Activated T-cell treated with anti-CD3 and anti-CD28 coated beads for 1 hour (primary cell): Measurements from ENCODE around the gene CEP290.
"Not testable (repeated sequence)": the region's sequence is repeated elsewhere in the genome, so short reads cannot be mapped to it uniquely, and the experiment has no call there.

Source experiments
- DNase-seq: peaks from one replicate; pipeline ENCODE4 v3.0.0-alpha.2; 2020; ENCODE audit warnings: low read depth

CEP290 gene

DNA sequence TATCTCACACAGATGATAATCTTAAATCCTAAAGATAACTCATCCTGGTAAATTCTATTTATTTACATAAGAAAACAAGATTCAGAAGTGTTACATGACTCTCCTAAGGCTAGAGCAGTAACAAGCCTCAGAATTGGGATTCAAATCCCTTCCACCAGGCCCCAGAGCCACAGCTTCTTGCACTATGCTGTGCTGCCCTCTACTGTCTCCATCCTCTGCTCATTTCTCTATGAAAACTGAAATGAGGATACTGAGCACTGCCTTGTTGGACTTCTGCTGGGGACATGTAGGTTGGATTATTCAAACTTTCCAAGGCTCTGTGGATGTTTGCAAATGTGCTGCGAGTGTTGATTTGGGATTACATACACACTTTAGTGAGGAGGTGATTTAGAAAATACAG is 89.2 kb downstream of the CEP290 start:
- no peak for DNase-seq

DNA sequence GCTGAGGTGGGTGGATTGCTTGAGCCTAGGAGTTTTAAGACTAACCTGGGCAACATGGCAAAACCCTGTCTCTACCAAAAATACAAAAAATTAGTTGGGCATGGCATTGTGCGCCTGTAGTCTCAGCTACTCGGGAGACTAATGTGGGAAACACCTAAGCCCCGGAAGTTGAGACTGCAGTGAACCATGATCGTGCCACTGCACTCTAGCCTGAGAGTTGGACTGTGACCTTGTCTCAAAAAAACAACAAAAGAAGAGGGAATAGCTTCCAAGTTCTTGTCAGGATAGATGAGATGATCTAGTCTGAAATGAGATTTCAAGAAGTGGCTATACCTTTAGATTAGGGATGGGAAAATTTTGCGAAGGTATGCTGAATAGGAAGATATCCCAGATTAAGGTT is 97.9 kb downstream of the CEP290 start:
- DNase-seq, result no peak

DNA sequence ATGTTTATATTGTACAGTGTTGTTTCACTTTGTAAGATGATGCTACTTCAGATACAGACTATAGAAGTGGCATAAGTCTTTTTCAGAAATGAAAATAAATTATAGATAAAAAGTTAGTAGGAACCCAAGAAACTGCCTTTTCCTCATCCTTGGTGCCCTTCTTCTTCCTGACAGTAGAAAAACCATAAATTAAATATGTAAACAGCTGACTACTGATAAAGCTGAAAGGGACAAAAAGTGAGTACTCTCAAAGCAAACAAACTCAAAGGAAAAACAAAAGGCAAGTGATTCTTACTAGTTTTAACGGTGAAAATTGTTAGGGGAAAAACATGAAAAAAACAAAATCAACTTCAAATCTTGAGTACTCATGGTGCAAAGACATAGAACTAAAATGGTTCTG is 104.1 kb downstream of the CEP290 start:
- DNase-seq, result no peak

DNA sequence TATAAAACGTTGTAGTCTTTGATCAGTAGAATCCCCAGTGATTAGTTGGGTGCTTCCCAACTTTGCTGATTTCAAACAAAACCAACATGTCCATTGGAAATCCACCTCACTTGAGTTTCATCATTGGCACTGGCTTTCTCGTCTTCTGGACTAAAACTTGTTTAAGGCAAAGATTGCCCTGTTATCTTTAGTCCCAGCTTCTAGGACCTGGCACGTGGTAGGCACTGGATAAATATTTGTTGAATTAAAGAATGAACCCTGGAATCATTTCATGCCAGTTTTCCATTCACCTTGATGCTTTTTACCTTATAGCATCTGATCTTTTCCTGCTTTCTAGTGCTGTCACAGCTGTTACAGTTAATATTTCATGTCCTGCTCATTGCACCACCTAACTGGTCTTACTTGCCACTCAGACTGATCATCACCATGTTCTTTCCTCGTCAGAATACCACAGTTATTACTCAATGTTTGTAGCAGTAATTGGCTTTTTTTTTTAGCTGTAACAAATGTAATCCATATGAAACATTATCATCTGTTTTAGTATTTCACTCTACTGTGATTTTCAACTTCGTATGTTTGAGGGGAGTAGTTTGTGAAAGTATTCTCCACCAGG is 105.4 kb downstream of the CEP290 start:
- no peak for DNase-seq

DNA sequence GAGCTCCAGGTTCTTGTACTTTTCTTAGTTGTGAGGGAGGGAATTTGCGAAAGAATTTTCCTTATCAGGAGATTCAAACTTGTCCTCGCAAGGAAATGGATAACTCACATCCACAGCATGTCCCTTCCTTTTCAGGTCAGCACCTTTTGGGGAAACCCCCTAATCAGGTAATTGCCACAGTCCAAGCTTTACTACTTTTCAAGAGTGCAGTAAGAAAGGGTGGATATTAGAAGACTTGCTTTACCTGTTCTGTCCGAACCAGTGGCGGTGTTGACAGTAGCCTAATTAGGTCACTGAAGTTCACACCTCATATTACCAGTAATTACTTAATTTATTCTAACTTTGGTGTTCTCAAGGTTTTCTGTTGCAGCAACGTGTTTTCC is 106.0 kb downstream of the CEP290 start:
- DNase-seq, result no peak

DNA sequence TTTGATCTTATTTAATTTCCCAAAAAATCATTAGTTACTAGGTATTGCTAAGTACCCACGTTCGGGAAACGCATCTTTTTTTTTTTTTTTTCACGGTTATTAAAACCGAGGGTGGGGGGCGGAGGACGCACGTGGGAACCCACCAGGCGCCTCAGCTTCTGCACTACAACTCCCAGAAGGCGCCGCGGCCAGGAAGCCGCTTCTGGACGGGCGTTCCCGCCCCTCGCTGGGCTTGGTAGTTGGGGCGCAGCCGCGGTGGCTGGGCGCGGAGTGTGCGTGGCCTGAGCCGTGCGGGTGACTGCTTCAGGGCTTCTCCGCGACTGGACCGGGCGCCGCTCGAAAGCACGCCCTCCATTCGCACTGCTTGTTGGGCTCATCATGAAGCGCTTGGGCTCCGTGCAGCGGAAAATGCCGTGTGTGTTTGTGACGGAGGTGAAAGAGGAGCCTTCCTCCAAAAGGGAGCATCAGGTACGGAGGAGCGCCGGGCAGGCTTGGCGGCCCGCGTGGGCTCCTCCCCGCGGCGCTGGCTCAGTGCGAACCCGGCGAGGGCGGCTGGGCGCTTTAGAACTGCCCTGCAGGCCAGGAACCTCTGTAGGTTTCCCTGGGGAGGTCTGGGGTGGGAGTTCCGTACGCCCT is 106.5 kb downstream of the CEP290 start:
- peak; percentile 78 for DNase-seq

DNA sequence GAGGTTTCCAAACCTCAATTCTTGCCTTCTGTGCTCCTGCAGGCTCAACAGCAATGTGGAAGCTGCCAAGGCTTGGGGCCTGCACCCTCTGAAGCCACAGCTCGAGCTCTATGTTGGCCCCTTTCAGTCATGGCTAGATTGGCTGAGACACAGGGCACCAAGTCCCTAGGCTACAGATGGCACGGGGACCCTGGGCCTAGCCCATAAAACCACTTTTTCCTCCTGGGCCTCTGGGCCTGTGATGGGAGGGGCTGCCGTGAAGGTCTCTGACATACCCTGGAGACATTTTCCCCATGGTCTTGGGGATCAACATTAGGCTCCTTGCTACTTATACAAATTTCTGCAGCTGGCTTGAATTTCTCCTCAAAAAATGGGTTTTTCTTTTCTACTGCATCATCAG is 110.7 kb downstream of the CEP290 start:
- DNase-seq, result not testable (repeated sequence)

DNA sequence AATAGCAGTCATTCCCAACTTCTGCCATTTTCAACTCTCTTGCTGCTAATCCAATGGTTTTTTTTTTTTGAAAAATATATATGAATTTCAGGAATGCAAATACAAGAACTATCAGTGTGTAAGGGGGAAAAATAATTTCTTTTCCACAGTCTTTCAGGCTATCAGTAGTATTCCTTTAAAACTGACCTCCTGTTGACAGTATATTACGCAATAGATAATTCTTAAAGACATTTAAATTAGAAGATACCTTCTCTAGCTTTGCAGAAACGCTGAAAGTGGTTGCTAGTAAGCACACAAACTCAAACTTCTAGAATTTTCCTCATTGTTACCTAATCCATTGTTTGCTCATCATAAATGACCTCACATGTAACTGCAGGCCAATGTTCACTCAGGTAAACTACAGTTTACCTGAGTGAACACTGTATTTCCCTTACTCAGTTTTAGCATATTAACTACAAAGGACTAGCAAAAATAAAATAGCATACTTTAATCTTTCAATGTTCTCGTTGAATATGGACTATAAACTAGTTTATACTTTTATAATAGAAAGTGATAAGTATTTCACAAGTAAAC is 112.7 kb downstream of the CEP290 start, which contains the start of gene C12orf50:
Gene C12orf50 (minus strand): TSS at position 309 of the 573 bp plus-strand sequence. CDS start 2,439 bp downstream, outside the sequence.
- DNase-seq, result no peak

DNA sequence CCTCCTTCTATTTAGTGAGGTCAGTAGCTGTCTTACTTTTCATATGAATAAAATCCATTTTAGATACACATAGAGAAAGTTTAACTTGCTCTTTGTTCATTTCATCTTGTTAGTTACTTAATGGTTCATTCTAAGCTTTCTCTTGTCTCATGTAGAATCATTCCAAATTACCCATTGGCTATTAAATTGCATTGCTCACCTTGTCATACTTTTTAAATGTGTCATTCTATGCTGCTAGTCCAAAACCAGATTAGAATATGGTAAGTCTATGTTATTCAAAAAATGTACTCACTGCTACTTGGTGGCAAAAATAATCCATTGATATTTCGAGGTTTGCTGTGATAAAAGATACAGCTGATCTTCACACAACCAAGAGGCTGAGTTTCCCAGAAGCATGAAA is 115.7 kb downstream of the CEP290 start:
- no peak for DNase-seq

DNA sequence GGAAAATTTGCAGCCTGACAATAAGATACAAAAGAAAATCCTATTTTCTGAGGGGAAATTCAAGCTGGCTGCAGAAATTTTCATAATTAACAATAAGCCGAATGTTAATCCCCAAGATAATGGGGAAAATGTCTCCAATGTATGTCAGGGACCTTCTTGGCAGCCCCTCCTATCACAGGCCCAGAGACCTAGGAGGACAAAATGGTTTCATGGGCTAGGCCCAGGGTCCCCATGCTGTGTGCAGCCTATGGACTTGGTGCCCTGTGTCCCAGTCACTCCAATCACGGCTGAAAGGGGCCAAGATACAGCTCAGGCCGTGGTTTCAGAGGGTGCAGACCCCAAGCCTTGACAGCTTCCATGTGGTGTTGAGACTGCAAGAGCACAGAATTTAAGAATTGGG is 123.9 kb downstream of the CEP290 start:
- DNase-seq, result no peak

DNA sequence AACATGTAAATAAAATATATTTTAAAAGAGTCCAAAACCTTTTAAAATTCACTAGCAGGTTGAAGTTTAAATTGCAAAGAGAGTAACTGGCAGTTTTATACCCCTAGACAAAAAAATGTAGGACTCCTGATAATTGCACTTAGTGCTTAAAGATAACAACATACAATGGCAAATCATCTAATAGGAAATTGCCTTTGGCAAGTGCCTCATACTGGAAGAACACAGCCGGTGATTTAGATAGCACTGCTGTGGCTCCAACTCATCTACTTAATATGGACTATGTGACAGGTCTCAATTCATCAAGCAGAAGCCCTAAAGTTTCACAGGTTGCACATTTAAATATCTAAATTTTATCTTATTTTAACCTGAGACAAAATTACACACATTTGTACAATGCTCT is 126.1 kb downstream of the CEP290 start:
- no peak for DNase-seq

DNA sequence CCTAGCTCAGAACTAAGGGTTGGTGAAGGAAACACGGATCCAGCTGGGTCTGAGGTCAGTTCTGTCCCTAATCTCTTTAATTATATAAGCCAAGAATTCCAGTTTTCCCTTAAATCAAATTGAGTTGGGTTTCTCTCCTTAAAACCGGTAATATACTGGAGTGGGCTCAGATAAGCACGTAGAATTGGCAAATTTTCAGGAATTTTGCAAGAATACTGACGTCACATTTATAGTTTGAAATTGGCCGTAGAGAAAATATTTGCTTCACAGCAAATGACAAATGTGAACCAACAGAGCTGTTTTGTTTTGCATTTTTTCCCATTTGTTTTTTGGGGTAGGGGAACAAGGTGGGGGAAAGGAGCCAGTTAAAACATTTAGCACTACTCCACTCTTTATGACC is 130.1 kb downstream of the CEP290 start:
- no peak for DNase-seq

DNA sequence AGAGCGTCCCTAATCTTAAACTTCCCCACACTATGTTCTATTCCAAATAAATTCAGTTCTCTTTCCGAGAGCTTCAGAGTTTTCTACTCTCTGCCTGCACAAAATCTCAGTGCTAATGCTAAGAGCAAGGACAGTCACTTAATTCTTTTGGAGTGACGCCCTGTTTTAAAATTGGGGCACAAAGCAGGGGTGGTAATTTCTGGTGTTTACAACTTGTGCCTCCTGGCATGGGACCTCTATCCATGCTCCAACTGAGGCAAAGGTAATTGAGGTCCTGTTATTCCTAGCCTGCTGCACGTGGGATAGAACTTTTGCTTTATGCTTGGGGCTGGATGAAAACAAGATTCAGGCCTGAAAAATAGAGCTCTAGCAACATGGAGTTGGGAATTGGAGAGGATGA is 135.5 kb downstream of the CEP290 start:
- DNase-seq, result no peak

DNA sequence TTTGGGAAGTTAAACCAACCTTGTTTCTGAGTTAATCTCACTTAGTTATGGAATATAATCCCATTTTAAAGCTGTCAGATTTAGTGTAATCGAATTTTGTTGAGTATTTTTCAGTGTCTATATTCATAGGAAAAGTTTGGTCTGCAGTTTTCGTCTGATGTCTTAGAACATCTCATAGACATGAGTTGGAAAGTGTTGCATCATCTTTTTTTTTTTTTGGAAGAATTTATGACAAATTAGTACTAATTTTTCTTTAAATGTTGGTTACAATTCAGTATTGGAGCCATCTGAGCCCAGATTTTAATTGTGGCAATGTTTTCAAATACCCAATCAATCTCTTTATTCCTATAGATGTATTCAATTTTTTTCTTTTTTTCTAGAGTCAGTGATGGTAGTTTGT is 140.6 kb downstream of the CEP290 start:
- no peak for DNase-seq
